Stomach (tissue), 4 donors: ENCODE measurements around the gene HINT3.

ENCODE experiments used
- POLR2A ChIP-seq, 4 donors: fragments of 450-650 bp; IDR thresholded peaks; one replicate each; pipeline ENCODE4 v1.6.1; 2016; ENCODE audit warnings: antibody characterized with exemption in 4 of 4, control low read depth in 2 of 4, mild to moderate bottlenecking in 1 of 4, moderate library complexity in 1 of 4
- POLR2AphosphoS5 ChIP-seq, 3 donors: sonication (generic); formaldehyde crosslinking; IDR thresholded peaks; one replicate each; pipeline ENCODE4 v1.6.1; 2016; ENCODE audit warnings: antibody characterized with exemption in 3 of 3
- TF ChIP-seq, protein P1 (sequence below), 7 experiments: fragments of 450-650 bp in 4 of 7; fragments of 200-600 bp in 3 of 7; sonication (generic) in 3 of 7; IDR thresholded peaks; one replicate each; pipeline ENCODE4 v1.5.1; 2016 to 2019; ENCODE audit warnings: antibody characterized with exemption in 7 of 7, control low read depth in 2 of 7, mild to moderate bottlenecking in 1 of 7

DNA sequence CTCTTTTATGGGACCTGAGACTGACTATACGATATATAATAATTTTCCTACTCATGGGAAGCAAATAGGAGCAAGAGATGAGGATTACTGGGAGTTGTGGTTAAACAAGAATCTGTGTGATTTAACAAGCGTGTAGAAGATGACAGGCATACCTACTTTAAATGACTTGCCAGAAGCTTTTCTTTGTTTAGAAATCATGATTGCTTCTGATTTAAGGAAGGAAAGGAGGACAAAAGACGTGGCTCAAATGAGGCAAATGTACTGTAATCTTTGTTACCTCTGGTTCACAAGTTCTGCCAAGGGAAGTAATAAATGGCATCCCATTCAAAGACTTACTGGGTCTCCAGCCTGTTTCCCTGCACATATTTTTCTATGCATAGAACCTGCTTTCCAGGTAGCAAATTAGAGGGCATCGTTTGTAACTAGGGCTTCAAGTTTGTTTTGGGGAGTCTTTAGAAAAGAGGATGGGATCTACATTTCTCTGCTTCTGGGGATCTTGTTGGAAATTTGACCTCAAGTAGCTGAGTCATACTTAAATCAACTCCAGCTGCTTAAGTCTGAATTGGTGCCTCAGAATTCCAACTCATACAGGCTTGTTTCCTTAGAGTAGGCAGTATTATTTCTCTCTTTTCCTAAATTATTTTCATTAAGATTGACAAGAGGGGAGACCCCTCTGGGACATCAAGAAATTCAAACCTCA, 26.8 kb downstream of the HINT3 start:
- TF ChIP-seq, protein P1, sequence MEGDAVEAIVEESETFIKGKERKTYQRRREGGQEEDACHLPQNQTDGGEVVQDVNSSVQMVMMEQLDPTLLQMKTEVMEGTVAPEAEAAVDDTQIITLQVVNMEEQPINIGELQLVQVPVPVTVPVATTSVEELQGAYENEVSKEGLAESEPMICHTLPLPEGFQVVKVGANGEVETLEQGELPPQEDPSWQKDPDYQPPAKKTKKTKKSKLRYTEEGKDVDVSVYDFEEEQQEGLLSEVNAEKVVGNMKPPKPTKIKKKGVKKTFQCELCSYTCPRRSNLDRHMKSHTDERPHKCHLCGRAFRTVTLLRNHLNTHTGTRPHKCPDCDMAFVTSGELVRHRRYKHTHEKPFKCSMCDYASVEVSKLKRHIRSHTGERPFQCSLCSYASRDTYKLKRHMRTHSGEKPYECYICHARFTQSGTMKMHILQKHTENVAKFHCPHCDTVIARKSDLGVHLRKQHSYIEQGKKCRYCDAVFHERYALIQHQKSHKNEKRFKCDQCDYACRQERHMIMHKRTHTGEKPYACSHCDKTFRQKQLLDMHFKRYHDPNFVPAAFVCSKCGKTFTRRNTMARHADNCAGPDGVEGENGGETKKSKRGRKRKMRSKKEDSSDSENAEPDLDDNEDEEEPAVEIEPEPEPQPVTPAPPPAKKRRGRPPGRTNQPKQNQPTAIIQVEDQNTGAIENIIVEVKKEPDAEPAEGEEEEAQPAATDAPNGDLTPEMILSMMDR (IDR thresholded peaks at IDR 0.05) = no peak
- TF ChIP-seq POLR2A (IDR thresholded peaks at IDR 0.05) = no peak
- no peak for TF ChIP-seq POLR2AphosphoS5 (IDR thresholded peaks at IDR 0.05)
